ENCODE results near the gene ADAMTS7. TPM values are rescaled to one million over a fixed set of nuclear protein-coding genes. Genes with fewer than 3 reads are reported as not detected.
"Not testable (repeated sequence)": the region's sequence is repeated elsewhere in the genome, so short reads cannot be mapped to it uniquely, and the experiment has no call there.

ADAMTS7 gene
- total RNA-seq, 1 experiment from 2014 or later = 23.1 TPM

DNA sequence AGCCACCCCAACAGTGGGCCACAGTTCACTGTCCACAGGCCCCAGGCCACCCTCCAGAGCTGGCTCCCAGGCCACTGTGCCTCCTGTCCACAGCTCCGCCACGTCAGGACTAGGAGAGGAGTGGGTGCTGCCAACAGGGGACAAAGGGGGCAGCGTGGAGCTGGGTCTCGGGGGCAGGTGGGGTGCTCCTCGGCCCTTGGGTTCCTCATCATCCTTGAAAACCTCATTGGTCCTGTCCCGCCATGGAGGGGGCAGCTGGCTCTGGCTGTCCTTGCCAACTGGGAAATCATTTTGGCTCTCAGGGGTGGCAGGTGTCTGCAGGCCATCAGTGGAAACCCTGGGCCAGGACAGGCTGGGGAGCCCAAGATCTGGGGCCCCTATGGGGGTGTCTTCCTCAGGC lies 45.2 kb downstream of the ADAMTS7 start:
- peaks cover 12 to 17% of the 10 kb centered on the region in 2 experiments for H3K4me1 Mint-ChIP-seq
- peak overlapping the region in 1 of 3 experiments; percentile 70; a peak in 1 of 7 replicates for H3K27ac Mint-ChIP-seq
- no peaks in the 10 kb centered on the region for H3K9me3 Mint-ChIP-seq
- H3K4me1 ChIP-seq (ENCODE audit: insufficient read depth, low read length) = peaks cover 4% of the 10 kb centered on the region; the same call in 1 of the 2 replicates
- no peaks in the 10 kb centered on the region for H3K27me3 ChIP-seq (ENCODE audit: insufficient read depth, low read length)
- H3K23ac ChIP-seq (ENCODE audit: insufficient read length, low read depth, low read length) = no peak overlapping the region
- WGBS (ENCODE audit: extremely low coverage, insufficient read length, low lambda C conversion rate) = no CpG with 5 or more reads among the region's 6 CpGs
- H2AK5ac ChIP-seq (ENCODE audit: insufficient read length, low read length) = no peak overlapping the region
- no peak overlapping the region for H4K5ac ChIP-seq (ENCODE audit: insufficient read length, low read depth, low read length)
- H2BK120ac ChIP-seq (ENCODE audit: low read depth, low read length, poor library complexity, severe bottlenecking) = no peak overlapping the region
- no peak overlapping the region for H3K4me2 ChIP-seq (ENCODE audit: insufficient read depth, insufficient read length, low read length)
- H3K27me3 Mint-ChIP-seq (ENCODE audit: low read depth) = no peaks in the 10 kb centered on the region
- H3K36me3 Mint-ChIP-seq (ENCODE audit: insufficient read depth in 1 of 3, low read depth in 3 of 3) = peaks cover 0 to 4% (median 0%) of the 10 kb centered on the region in 3 experiments; a peak in 2 of 7 replicates
- TF ChIP-seq, protein P1, sequence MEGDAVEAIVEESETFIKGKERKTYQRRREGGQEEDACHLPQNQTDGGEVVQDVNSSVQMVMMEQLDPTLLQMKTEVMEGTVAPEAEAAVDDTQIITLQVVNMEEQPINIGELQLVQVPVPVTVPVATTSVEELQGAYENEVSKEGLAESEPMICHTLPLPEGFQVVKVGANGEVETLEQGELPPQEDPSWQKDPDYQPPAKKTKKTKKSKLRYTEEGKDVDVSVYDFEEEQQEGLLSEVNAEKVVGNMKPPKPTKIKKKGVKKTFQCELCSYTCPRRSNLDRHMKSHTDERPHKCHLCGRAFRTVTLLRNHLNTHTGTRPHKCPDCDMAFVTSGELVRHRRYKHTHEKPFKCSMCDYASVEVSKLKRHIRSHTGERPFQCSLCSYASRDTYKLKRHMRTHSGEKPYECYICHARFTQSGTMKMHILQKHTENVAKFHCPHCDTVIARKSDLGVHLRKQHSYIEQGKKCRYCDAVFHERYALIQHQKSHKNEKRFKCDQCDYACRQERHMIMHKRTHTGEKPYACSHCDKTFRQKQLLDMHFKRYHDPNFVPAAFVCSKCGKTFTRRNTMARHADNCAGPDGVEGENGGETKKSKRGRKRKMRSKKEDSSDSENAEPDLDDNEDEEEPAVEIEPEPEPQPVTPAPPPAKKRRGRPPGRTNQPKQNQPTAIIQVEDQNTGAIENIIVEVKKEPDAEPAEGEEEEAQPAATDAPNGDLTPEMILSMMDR (conservative IDR thresholded peaks at IDR 0.05) = no peak
- no peak overlapping the region for H2BK12ac ChIP-seq (ENCODE audit: insufficient read length, low read depth, low read length)
- H4K8ac ChIP-seq (replicated peaks; ENCODE audit: insufficient read length, low read depth, low read length) = no peak overlapping the region
- H3K9ac ChIP-seq (ENCODE audit: extremely low read depth, insufficient read length, low read length) = no peak overlapping the region
- H2BK15ac ChIP-seq (ENCODE audit: low read depth, low read length) = no peak overlapping the region
- H4K91ac ChIP-seq (ENCODE audit: insufficient read length, low read depth, low read length) = no peak overlapping the region
- H4K20me1 ChIP-seq (ENCODE audit: control insufficient read depth, insufficient read depth, insufficient read length) = no peaks in the 10 kb centered on the region
- no peak overlapping the region for H2BK20ac ChIP-seq (ENCODE audit: low read depth, low read length, poor library complexity, severe bottlenecking)
- no peak for DNase-seq
- no peaks in the 10 kb centered on the region for H3K79me1 ChIP-seq (ENCODE audit: insufficient read depth, low read depth, low read length, poor library complexity, severe bottlenecking)
- H3K27ac ChIP-seq (ENCODE audit: insufficient read length, low read depth, low read length) = no peak overlapping the region
- H3K56ac ChIP-seq (ENCODE audit: insufficient read length, low read depth, low read length) = no peak overlapping the region
- no peak overlapping the region for H2BK5ac ChIP-seq (ENCODE audit: insufficient read length, low read length)
- no peaks in the 10 kb centered on the region for H3K23me2 ChIP-seq (ENCODE audit: insufficient read length, low read depth, low read length, poor library complexity, severe bottlenecking)
- H2AFZ ChIP-seq (ENCODE audit: low read length) = no peak overlapping the region
- H3K4ac ChIP-seq (ENCODE audit: low read depth, low read length) = no peak overlapping the region
- H3K18ac ChIP-seq (ENCODE audit: insufficient read length, low read depth, low read length) = no peak overlapping the region
- no peak overlapping the region for H3T11ph ChIP-seq (ENCODE audit: low read length)
- H3K79me2 ChIP-seq (ENCODE audit: insufficient read depth, low read length) = no peaks in the 10 kb centered on the region
- no peaks in the 10 kb centered on the region for H3K9me3 ChIP-seq (ENCODE audit: control insufficient read depth, low read depth, low read length)
- no peak overlapping the region for H3K14ac ChIP-seq (ENCODE audit: insufficient read depth, low read length)
- H3K4me3 Mint-ChIP-seq = no peak overlapping the region

DNA sequence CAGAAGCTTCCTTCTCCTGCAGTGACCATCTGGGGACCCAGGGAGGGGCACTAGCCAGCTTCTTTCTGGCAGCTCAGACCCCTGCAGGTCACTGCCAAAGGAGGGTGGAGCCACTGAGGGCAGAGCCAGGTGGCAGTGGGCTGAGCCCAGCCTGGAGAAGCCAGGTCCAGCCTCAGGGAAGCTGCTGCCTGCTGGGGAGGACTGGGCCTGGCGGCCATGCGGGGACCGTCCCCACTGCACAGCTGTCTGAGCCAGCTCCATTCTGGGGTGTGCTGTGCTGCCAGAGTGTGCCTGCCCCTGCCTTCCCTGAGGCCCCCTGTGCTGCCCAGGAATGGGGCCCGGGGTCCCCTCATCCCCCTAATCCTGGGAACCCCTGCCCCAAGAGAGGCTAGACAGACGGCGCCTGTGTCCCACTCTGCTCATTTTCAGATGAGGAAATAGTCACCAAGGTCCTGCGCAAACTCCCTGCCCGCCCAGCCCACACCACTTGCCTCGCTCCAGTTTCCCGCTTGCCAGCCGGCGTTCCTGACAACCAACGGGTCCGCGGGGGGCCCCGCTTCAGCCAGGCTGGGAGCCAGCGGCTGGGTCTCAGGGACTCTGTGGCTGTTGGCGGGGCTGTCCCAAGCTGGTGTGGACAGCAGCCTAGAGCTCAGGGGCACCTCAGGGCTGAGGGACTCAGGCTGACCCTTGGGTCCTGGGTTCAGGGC lies 46.0 kb downstream of the ADAMTS7 start:
- H2BK15ac ChIP-seq (ENCODE audit: low read depth, low read length); H3K4me2 ChIP-seq (ENCODE audit: insufficient read depth, insufficient read length, low read length); H4K20me1 ChIP-seq (ENCODE audit: control insufficient read depth, insufficient read depth, insufficient read length); H3K14ac ChIP-seq (ENCODE audit: insufficient read depth, low read length); H3K4ac ChIP-seq (ENCODE audit: low read depth, low read length); H3K27ac ChIP-seq (ENCODE audit: insufficient read length, low read depth, low read length); H3K27me3 Mint-ChIP-seq (ENCODE audit: low read depth); H3K18ac ChIP-seq (ENCODE audit: insufficient read length, low read depth, low read length); H3K27ac Mint-ChIP-seq; H3K4me3 Mint-ChIP-seq; H3K9me3 ChIP-seq (ENCODE audit: control insufficient read depth, low read depth, low read length); H3K27me3 ChIP-seq (ENCODE audit: insufficient read depth, low read length); H4K5ac ChIP-seq (ENCODE audit: insufficient read length, low read depth, low read length); H3K9me3 Mint-ChIP-seq; H3T11ph ChIP-seq (ENCODE audit: low read length); H3K36me3 Mint-ChIP-seq (ENCODE audit: insufficient read depth in 1 of 3, low read depth in 3 of 3); DNase-seq; H2AK5ac ChIP-seq (ENCODE audit: insufficient read length, low read length); H3K79me2 ChIP-seq (ENCODE audit: insufficient read depth, low read length); H3K9ac ChIP-seq (ENCODE audit: extremely low read depth, insufficient read length, low read length); H4K91ac ChIP-seq (ENCODE audit: insufficient read length, low read depth, low read length); H2BK5ac ChIP-seq (ENCODE audit: insufficient read length, low read length); H3K23ac ChIP-seq (ENCODE audit: insufficient read length, low read depth, low read length); H2BK120ac ChIP-seq (ENCODE audit: low read depth, low read length, poor library complexity, severe bottlenecking); H2BK12ac ChIP-seq (ENCODE audit: insufficient read length, low read depth, low read length); H2AFZ ChIP-seq (ENCODE audit: low read length); H3K79me1 ChIP-seq (ENCODE audit: insufficient read depth, low read depth, low read length, poor library complexity, severe bottlenecking); H3K4me1 ChIP-seq (ENCODE audit: insufficient read depth, low read length); H4K8ac ChIP-seq (replicated peaks; ENCODE audit: insufficient read length, low read depth, low read length); H3K23me2 ChIP-seq (ENCODE audit: insufficient read length, low read depth, low read length, poor library complexity, severe bottlenecking); H3K56ac ChIP-seq (ENCODE audit: insufficient read length, low read depth, low read length); H2BK20ac ChIP-seq (ENCODE audit: low read depth, low read length, poor library complexity, severe bottlenecking): not testable (repeated sequence)
- H3K4me1 Mint-ChIP-seq = peaks cover 12 to 17% of the 10 kb centered on the region in 2 experiments
- no CpG with 5 or more reads among the region's 18 CpGs for WGBS (ENCODE audit: extremely low coverage, insufficient read length, low lambda C conversion rate)
